HG02642 (cell line): ENCODE results near the gene PRPH2.

ENCODE experiments used
- ATAC-seq: cut with Tn5 transposase; IDR thresholded peaks from one replicate; pipeline ENCODE4 v1.9.1; 2021; ENCODE audit warnings: mild to moderate bottlenecking; ENCODE audit not compliant: unreplicated experiment, poor library complexity

PRPH2 gene

GRCh38 chr6:42652024-42652746 lies 70.2 kb downstream of the PRPH2 start:
- ATAC-seq: no peak
